Thyroid gland (tissue), 4 donors: ENCODE data around the gene QPCT.

ENCODE experiments used
- CTCF ChIP-seq, 6 experiments: fragments of 200-600 bp in 3 of 6; fragments of 450-650 bp in 3 of 6; sonication (generic) in 3 of 6; IDR thresholded peaks; one replicate each; pipeline ENCODE4 v1.5.1; 2016 to 2019; ENCODE audit warnings: antibody characterized with exemption in 6 of 6, mild to moderate bottlenecking in 2 of 6, inconsistent platforms in 1 of 6, moderate library complexity in 1 of 6
- POLR2A ChIP-seq, 2 donors: fragments of 450-650 bp; IDR thresholded peaks; one replicate each; pipeline ENCODE4 v1.6.1; 2017; ENCODE audit warnings: antibody characterized with exemption in 2 of 2, mild to moderate bottlenecking in 2 of 2, moderate library complexity in 1 of 2

- TF ChIP-seq CTCF (IDR thresholded peaks at IDR 0.05), result no peak
- no peak for TF ChIP-seq POLR2A (IDR thresholded peaks at IDR 0.05)
These were observed 12.6 kb downstream of the QPCT start for GRCh38 chr2:37357069-37357468.
